DMS79 treated with DMSO at 0.1 percent for 48 hours (cell line): ENCODE data around the gene CACNG1.
"Not testable (repeated sequence)": the region's sequence is repeated elsewhere in the genome, so short reads cannot be mapped to it uniquely, and the experiment has no call there.

Experiments
- DNase-seq: peaks from one replicate; lab custom pipeline; 2025; lab: John Stamatoyannopoulos, UW

CACNG1 gene

DNA sequence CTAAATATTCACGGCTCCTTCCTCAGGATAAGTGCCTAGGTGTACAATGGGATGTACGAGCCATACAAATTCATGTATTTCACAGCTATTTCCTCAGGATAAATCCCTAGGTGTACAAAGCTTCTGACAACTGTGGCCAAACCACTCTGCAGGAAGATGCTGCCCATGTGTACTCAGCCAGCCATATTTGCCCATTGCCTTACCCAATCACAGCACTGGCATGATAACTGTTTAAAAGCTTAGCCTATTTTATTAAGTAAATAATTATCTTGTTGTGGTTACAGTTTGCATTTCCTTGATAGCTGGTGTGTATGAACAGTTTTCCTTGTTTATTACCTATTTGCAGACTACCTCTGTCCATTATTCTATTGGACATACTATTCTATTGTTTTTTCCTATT is 35.1 kb downstream of the CACNG1 start:
- DNase-seq: no peak

DNA sequence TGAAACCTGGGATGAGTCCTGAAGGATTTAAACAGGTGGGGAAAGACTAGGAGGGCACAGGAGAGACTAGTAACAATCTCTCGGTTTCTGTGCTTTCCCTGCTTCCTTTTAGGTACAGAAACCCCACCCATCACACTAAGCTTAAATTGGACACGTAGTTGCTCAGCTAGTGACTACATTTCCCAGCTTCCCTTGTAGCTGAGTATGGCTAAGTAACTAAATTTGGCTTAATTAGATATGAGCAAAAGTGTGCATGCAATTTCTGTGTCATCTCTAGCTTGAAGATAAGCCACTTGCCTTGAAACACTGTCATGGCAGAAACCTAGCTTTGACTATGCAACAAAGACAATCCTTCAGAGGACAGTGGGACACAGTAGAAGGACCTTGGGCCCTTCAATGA is 36.5 kb downstream of the CACNG1 start:
- no peak for DNase-seq

DNA sequence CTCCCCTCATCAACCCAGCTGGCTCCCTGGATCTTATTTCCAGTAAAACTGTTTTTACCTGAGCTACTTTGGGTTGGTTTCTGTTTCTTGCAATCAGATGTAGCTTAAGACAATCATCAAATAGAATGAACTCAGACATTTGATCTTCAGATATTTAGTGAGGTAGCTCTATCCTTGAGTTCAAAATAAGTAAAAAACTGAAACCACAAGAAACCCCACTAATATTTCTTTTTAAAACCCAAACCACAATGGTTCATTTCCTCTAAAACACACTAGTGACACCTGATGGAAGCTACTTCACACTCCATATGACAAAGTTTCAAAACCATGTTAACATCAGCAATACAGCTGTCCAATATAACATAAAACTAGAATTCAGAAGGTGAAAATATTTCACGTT is 37.8 kb downstream of the CACNG1 start:
- no peak for DNase-seq

DNA sequence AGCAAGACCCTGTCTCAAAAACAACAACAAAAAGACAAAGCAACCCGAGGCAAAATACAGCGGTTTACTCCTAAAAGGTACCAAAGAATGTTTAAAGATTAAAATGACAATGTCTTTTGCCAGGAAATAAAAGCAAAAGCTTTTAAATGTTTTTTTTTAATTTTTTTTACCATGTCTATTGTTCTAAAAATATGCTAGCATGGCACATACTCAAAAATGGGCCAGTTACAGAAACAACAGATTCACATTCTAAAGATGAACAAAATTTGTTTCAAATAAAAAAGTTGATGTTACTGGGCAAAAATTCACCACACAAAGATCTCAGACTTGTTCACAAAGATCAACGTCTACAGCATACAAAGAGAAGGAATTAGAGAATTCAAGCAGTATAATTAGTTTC is 41.1 kb downstream of the CACNG1 start:
- DNase-seq: no peak

DNA sequence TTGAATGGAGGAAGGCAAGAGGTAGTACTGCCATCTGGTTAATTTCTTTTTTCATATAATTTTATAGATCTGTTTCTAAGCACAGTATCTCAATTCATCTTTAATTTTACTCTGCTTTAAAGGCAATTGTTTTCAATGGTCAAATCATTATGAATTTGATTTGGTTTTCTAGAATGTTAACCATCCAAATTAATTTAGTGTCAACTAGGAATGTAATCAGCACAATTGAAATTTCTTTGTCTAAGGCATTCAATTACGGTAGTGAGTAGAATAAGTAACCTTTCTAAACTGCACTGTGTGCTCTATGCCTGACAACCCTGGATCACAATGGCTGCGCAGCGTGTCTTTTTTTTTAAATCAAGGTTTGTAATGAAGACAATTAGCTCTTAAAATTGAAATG is 44.3 kb downstream of the CACNG1 start:
- DNase-seq: no peak

DNA sequence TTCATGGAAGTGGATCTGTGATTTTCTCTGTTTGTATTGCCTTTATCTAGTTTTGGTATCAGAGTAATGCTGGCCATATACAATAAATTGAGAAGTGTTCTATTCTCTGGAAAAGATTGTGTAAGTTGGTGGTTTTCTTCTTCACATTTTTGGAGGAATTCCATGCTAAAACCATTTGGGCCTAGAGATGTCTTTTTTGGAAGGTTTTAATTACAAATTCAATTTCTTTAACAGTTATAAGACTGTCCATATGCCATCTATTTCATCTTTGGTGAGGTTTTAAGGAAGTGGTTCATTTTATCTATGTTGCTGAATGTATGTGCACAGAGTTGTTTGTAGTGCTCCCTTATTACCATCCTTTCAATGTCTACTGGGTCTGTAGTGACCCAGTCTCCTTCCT is 46.0 kb downstream of the CACNG1 start:
- no peak for DNase-seq

DNA sequence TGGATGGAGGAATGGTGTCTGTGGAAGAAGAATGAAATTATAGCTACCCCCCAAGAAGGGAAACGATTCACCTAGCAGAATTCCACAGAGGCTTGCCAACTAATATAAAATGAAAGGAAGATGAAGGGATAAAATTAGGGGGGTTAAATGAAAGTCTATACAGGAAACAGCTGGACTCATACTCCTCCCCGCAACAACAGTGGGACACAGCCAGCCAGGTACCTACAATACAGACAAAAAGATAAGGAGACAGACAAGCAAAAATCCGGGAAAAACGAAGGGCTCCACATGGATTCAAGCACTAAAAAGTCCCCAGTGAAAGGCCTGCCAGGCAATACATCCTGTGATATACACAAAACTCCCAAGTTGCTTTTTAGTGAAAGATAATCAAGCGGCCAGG is 47.9 kb downstream of the CACNG1 start:
- no peak for DNase-seq

DNA sequence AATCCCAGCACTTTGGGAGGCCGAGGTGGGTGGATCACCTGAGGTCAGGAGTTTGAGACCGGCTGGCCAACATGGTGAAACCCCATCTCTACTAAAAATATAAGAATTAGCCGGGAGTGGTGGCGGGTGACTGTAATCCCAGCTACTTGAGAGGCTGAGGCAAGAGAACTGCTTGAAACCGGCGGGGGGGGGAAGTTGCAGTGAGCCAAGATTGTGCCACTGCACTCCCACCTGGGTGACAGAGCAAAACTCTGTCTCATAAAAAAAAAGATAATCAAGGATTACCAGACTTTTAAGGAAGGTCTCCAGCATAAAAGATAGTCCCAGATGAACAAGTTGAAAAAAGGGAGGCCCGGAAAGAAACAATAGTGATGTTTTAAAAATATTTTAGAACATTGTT is 48.4 kb downstream of the CACNG1 start:
- DNase-seq: not testable (repeated sequence)

DNA sequence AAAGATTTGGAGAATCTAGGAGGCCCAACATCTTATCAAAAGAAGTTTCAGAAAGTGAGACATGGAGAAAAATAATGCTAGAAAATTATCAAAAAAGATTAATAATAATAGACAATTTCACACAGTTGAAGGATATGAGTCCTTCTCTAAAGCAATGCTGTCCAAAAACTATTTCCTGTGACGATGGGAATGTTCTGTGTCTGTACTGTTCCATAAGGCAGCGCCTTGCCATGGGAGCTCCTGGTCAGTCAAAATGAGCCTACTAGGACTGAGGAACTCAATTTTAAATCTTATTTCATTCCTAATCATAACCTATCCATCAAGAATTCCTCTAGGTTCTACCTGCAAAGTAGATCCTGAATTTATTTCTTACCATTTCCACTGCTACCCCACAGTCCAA is 49.0 kb downstream of the CACNG1 start:
- DNase-seq: no peak

DNA sequence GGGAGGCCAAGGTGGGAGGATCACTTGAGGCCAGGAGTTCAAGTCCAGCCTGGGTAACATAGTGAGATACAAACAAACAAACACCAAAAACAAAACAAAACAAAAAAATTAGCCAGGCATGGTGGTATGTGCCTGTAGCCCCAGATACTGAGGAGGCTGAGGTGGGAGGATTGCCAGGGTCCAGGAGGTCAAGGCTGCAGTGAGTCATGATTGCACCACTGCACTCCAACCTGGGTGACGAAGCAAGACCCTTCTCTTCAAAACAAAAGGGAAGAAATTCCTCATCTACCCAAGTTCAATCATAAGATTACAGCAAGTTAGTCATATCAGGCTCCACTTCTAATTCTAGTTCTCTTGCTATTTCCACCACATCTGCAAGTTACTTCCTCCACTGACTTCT is 50.9 kb downstream of the CACNG1 start:
- DNase-seq: not testable (repeated sequence)

DNA sequence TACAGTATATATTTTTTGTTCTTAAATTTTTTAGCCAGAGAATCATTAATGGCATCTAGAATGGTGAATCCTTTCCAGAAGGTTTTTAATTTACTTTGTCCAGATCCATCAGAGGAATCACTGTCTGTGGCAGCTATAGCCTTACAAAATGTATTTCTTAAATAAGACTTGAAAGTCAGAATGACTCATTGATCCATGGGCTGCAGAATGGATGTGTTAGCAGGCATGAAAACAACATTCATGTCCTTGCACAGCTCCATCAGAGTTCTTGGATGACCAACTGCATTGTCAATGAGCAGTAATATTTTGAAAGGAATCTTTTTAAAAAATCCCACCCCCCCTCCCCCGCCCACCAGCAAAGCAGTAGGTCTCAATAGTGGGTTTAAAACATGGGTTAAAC is 51.4 kb downstream of the CACNG1 start:
- no peak for DNase-seq

DNA sequence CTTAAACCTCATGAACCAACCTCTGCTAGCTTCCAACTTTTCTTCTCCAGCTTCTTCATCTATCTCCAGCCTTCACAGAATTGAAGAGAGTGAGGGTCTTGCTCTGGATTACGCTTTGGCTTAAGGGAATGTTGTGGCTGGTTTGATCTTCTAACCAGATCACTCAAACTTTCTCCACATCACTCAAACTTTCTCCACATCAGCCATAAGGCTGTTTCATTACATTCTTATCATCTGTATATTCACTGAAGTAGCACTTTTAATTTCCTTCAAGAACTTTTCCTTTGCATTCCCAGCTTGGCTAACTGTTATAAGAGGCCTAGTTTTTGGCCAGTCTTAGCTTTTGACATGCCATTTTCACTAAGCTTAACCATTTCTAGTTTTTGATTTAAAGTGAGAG is 52.3 kb downstream of the CACNG1 start:
- no peak for DNase-seq

DNA sequence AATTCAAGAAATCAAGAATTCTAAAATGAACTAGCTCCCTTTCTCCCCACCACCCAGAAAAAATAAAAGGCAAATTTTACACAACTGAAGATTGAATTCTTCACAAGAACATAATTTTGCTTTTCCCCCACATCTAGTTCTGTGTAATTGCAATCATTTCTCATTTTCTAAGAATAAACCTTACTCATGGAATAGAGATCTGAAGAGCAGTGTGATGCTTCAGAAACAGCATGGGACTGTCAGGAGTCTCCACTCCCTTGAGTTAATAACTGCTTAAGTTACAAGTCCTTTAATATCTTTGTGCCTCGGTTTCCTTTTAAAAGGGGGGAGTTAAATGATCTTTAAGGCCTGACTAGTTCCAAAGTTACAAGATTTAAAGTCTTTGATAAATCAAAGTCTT is 53.7 kb downstream of the CACNG1 start:
- DNase-seq: no peak

DNA sequence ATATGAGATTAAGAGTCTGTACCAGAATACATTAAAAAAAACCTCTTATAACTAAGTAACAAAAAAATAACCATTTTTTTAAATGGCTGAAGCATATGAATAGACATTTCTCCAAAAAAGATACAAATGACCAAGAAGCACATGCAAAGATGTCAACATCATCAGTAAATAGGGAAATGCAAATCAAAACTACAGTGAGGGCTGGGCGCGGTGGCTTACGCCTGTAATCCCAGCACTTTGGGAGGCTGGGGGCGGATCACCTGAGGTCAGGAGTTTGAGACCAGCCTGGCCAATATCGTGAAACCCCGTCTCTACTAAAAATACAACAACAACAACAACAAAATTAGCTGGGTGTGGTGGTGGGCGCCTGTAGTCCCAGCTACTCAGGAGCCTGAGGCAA is 60.3 kb downstream of the CACNG1 start:
- not testable (repeated sequence) for DNase-seq

DNA sequence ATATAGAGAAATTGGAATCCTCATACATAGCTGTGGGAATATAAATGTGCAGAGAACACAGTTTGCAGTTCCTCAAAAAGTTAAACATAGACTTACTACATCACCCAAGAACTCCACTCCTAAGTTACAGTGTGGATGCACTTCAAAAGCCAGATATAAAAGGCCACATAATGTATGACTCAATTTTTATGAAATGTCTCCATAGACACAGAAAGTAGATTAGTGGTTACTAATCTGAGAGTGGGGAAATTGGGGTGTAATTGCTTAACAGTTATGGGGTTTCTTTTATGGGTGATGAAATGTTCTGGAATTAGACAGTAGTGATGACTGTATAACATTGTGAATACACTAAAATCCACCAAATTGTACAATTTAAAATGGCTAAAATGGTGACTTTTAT is 60.9 kb downstream of the CACNG1 start:
- no peak for DNase-seq
